NCI-H146 (cell line): ENCODE measurements around the gene GFOD2.
A peak's percentile ranks its signal among the peaks of the same experiment; 100 is the strongest.
"Not testable (repeated sequence)": the region's sequence is repeated elsewhere in the genome, so short reads cannot be mapped to it uniquely, and the experiment has no call there.

Source experiments
- DNase-seq: peaks from one replicate; lab custom pipeline; 2025; lab: John Stamatoyannopoulos, UW

The GFOD2 gene, protein sequence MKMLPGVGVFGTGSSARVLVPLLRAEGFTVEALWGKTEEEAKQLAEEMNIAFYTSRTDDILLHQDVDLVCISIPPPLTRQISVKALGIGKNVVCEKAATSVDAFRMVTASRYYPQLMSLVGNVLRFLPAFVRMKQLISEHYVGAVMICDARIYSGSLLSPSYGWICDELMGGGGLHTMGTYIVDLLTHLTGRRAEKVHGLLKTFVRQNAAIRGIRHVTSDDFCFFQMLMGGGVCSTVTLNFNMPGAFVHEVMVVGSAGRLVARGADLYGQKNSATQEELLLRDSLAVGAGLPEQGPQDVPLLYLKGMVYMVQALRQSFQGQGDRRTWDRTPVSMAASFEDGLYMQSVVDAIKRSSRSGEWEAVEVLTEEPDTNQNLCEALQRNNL

GRCh38 chr16:67719048-67719777 is at the start of gene GFOD2:
GFOD2 (minus strand) TSS chr16:67719316; CDS start chr16:67685715, 33,601 bp downstream.
- DNase-seq, result peak; percentile 88

- no peak for DNase-seq
Observed at GRCh38 chr16:67767953-67768352, 48.8 kb upstream of the GFOD2 start.

GRCh38 chr16:67766291-67766690 is 47.2 kb upstream of the GFOD2 start:
- no peak for DNase-seq

DNA sequence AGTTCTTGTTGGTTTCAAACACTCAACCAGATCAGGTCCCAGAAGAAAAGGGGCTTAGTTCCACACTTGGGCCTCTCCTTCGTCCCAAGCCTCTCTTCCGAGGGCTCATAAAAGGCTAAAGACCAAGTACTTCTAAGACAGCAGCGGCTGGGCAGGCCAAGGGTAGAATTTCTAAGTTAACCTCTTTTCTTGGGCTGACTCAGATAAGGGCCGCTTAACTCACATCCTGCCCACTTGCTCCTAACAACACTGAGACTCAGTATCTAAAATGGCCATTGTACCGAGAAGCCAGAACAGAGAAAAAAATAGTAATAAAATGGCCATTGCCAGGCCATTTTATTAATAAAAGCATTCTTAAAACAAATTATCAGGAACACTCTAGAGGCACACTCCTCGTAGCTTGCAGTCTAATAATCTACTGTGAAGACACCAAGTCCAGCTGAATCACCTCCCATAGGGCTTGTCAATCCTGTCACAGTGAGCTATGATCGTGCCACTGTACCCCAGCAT is 45.1 kb upstream of the GFOD2 start:
- DNase-seq, result no peak

- DNase-seq, result no peak
Observed at GRCh38 chr16:67763066-67763465, 44.0 kb upstream of the GFOD2 start.

DNA sequence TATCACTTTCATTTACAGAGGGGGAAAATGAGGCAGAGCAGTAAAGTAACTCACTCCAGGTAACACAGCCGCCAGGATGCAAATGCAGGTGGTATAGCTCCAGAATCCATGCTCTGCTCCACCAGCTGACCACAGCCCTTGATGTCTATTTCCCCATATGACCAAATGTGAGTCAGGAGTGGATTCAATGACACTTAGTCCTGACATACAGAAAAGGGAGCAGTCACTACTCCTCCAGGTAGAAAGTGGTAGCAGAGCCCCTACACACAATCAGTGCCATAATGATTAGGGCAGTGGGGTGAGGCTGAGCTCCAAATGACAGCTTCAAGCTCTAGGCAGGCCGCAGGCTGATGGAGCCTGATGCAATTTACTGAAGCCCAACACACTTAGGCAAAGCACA is 43.3 kb upstream of the GFOD2 start:
- DNase-seq, result no peak

GRCh38 chr16:67761924-67762323 is 42.8 kb upstream of the GFOD2 start:
- no peak for DNase-seq

- no peak for DNase-seq
Observed at GRCh38 chr16:67760956-67761230, 41.8 kb upstream of the GFOD2 start.

GRCh38 chr16:67760206-67760955 is 41.3 kb upstream of the GFOD2 start:
- no peak for DNase-seq

DNA sequence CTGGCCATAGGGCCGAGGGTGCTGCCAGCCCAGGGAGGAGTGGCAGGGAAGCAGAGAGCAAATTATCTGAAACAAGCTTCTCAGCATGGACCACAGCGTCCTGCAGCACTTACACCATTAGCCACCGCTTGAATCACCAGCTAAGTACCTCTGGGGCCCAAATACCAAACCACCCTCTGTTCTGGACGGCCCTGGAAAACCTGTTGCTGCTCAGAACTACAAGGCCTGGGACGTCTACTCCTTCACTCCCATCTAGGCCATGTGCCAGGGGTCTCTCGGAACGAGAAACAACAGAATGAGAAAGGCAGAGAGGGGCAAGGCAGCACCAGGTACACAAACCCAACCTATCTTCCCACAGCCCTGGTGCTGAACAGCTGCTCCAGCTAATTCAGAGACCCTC is 39.9 kb upstream of the GFOD2 start:
- no peak for DNase-seq

- DNase-seq, result no peak
Observed at GRCh38 chr16:67758006-67758405, 38.9 kb upstream of the GFOD2 start.

DNA sequence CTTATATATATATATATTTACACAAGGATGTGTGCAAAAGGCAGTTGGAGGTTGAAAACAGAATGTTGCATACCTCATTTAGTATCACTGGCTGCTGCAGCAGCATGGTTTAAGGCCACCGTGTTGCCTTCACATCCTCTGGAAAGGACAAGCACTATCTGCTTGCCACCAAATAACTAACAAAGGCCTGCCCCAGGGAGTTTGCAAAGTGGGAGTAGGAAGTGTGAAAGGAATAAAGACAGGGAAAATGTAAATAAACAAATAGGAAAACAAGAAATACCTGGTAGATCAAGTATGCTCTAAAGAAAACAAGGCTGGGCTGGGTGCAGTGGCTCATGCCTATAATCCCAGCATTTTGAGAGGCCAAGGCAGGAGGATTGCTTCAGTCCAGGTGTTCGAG is 33.5 kb upstream of the GFOD2 start:
- no peak for DNase-seq

GRCh38 chr16:67751331-67751730 is 32.2 kb upstream of the GFOD2 start:
- not testable (repeated sequence) for DNase-seq

DNA sequence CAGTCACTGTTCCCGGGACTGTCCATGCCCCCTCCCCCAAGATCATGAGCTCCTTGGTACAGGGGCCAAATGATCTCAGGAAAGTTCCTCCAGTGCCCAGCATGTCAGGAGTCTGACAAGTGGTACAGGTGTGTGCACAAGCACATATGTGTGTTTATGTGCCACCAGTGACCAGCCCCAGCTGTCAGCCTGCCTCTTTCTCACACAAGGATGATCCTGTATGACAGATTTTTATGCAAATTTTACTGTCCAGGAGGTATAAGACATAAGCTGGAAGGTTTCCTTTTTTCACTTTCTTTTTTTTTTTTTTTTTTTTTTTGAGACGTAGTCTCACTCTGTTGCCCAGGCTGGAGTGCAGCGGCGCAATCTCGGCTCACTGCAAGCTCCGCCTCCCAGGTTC is 31.4 kb upstream of the GFOD2 start:
- DNase-seq, result no peak

GRCh38 chr16:67749436-67750078 is 30.4 kb upstream of the GFOD2 start:
- no peak for DNase-seq

GRCh38 chr16:67748834-67749233 is 29.7 kb upstream of the GFOD2 start:
- DNase-seq, result no peak

DNA sequence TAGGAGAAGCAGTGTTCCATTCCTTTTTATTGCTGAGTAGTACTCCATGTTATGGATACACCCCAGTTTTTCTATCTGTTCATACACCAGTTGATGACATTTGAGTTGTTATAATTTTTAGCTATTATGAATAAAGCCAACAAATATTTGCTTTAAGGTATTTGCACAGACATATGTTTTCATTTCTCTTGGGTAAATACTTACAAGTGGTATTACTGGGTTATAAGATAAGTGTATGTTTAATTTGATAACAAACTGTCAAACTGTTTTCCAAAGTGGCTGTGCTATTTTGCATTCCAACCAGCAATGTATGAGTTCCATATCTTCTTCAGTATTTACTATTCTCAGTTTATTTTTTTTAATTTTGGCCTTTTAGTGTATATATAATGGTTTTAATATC is 27.7 kb upstream of the GFOD2 start:
- no peak for DNase-seq

DNA sequence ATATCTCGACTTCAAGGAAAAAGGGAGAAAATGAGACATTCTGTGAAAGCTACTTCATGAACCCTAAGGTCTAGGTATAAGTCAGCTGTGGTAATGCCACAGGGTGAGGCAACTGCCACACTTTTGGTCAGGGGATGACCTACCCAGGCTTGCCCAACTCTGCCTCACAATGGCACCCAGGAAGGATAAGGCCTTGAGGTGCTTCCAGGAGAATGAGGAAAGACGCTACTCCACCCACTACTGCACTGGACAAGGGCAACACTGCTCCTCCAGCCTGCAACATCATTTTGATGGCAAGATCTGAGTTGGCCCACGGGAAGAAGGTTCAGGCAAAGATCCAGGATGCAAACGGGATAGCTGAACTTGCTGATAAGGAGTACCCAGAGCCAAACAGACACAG is 22.0 kb upstream of the GFOD2 start:
- no peak for DNase-seq

DNA sequence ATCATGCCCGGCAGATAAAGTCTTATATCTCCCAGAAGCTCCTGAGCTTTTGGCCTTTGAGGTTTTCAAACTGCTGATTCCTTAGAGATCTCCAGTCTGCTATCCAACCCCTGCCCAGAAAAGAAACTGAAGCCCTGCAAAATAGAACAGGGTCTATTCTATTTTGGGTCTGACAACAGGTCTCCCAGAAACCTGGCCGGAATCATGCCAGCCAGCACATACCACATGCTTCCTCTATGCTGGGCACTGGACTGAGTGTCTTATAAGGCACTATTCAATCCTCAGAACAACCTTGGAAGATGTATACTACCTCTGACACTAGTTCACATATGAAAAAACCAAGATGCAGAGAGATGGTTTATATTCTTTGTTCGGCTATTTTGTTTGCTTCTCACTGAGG is 21.3 kb upstream of the GFOD2 start:
- DNase-seq, result no peak

DNA sequence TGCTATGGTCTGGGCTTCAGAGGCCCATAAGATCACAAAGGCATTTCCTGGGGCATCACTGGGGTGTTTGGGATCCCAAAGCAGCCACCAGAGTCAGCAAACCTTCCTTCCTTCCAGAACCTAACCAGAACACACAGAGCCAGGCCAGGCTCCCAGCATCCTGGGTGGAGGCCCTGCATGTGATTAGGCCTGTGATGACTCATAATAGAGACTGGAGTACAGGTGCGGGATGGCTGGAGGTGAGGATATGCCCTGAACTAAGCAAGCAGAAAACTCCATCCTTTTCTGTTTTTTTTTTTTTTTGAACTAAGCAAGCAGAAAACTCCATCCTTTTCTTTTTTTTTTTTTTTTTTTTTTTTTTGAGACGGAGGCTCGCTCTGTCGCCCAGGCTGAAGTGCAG is 17.7 kb upstream of the GFOD2 start:
- DNase-seq, result no peak

DNA sequence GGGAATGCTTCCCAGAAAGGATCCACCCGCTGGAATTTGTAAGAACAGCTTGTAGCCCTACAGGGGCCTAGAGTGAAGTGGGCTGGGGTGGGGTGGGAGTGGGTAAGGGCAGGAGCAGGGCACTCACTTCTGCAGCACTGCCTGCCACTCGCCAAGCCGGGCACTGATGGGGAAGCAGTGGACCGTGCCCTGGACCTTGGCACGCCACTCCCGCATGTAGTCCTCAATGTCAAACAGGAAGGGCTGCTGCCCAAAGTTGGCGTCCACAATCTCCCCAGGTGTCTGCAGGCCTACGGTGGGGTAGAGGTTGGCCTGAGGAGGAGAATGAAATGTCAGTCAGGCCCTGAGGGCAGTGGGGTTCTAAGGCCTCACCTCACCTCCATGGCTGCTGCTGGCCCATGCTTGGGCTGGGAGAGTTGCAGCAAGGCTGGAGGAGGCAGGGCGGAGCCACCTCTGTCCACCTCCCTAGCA is 15.7 kb upstream of the GFOD2 start:
- no peak for DNase-seq
